A549 (cell line): Measurements from ENCODE around the gene ADAMTSL3.

Source experiments
- CHD4 ChIP-seq: fragments of 200-600 bp; sonication (generic); IDR thresholded peaks from 2 replicates; pipeline ENCODE4 v1.6.1; 2016; ENCODE audit warnings: antibody characterized with exemption, mild to moderate bottlenecking, borderline replicate concordance
- EHF ChIP-seq: fragments of 250-450 bp; sonication (Bioruptor Pico); IDR thresholded peaks from 2 replicates; pipeline ENCODE4 v1.5.0; 2020; ENCODE audit warnings: mild to moderate bottlenecking
- EP300 ChIP-seq, 2 experiments: fragments of >200 bp; sonication (Bioruptor Twin); formaldehyde crosslinking; IDR thresholded peaks; 2 replicates in 1 of 2; 3 replicates in 1 of 2; pipeline ENCODE4 v1.6.1; 2016 to 2017
- JUN ChIP-seq, 2 experiments: fragments of >200 bp; sonication (Bioruptor Twin); formaldehyde crosslinking; IDR thresholded peaks; 2 replicates in 1 of 2; 3 replicates in 1 of 2; pipeline ENCODE4 v1.6.1; 2016 to 2017
- MAFK ChIP-seq: fragments of 450-650 bp; IDR thresholded peaks from 2 replicates; pipeline ENCODE4 v1.6.1; 2014; ENCODE audit not compliant: partially characterized antibody
- RAD21 ChIP-seq, 2 experiments: fragments of >200 bp in 1 of 2; sonication (Bioruptor Twin) in 1 of 2; formaldehyde crosslinking in 1 of 2; IDR thresholded peaks in 1 of 2; conservative IDR thresholded peaks in 1 of 2; 2 replicates in 1 of 2; 3 replicates in 1 of 2; pipeline ENCODE4 v1.6.1; 2012 to 2018; ENCODE audit warnings: inconsistent platforms in 1 of 2
- REST ChIP-seq: fragments of 200-600 bp; sonication (generic); IDR thresholded peaks from 2 replicates; pipeline ENCODE4 v1.6.1; 2016; ENCODE audit warnings: antibody characterized with exemption, mild to moderate bottlenecking, moderate library complexity
- RFX5 ChIP-seq: fragments of 450-650 bp; IDR thresholded peaks from 2 replicates; pipeline ENCODE4 v1.7.1; 2014; ENCODE audit warnings: antibody characterized with exemption, mild to moderate bottlenecking, moderate library complexity
- SMC3 ChIP-seq: fragments of >200 bp; sonication (Bioruptor Twin); formaldehyde crosslinking; IDR thresholded peaks from 3 replicates; pipeline ENCODE4 v1.6.1; 2018; ENCODE audit warnings: inconsistent platforms
- USF2 ChIP-seq: fragments of 450-650 bp; IDR thresholded peaks from 2 replicates; pipeline ENCODE4 v1.6.1; 2014; ENCODE audit warnings: antibody characterized with exemption
- ZC3H11A ChIP-seq: fragments of 450-650 bp; IDR thresholded peaks from 2 replicates; pipeline ENCODE4 v1.6.1; 2014; ENCODE audit warnings: antibody characterized with exemption, mild to moderate bottlenecking
- TF ChIP-seq, protein P1 (sequence below): fragments of >200 bp; sonication (Bioruptor Twin); formaldehyde crosslinking; IDR thresholded peaks from 3 replicates; pipeline ENCODE4 v1.5.1; 2016
- TF ChIP-seq, protein P2 (sequence below): IDR thresholded peaks from 2 replicates; pipeline ENCODE4 v1.6.1; 2012

DNA sequence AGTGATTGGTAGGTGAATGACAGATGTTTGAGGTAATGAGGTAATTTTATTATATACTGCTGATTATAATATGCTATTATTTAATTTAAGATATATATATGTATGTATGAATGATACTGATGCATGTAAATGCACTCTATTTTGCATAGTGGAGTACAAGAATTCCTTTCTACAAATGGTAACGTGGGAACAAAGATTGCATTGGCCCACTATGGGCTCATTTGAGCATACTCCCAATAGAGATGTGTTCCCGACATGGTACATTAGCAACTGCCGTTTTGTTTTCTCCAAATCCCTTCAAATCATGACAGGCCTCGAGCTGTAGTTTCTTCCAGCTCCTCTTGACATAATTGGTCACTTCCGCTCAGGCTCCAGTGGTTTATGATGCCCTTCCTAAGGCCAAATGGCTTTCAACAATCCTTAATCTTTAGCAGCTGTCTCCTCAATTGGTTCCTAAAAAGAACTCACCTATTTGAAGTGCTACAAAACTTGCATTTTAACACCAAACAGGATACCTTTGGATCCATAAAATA, 266.1 kb downstream of the ADAMTSL3 start:
- TF ChIP-seq, protein P1, sequence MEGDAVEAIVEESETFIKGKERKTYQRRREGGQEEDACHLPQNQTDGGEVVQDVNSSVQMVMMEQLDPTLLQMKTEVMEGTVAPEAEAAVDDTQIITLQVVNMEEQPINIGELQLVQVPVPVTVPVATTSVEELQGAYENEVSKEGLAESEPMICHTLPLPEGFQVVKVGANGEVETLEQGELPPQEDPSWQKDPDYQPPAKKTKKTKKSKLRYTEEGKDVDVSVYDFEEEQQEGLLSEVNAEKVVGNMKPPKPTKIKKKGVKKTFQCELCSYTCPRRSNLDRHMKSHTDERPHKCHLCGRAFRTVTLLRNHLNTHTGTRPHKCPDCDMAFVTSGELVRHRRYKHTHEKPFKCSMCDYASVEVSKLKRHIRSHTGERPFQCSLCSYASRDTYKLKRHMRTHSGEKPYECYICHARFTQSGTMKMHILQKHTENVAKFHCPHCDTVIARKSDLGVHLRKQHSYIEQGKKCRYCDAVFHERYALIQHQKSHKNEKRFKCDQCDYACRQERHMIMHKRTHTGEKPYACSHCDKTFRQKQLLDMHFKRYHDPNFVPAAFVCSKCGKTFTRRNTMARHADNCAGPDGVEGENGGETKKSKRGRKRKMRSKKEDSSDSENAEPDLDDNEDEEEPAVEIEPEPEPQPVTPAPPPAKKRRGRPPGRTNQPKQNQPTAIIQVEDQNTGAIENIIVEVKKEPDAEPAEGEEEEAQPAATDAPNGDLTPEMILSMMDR: no peak
- TF ChIP-seq ZC3H11A (no peak), CHD4 (no peak), EHF (CRISPR knock-in tag) (no peak), EP300 (IDR thresholded peaks at IDR 0.05) (no peak), RAD21 (conservative IDR thresholded peaks at IDR 0.05 in 1 of 2, IDR thresholded peaks at IDR 0.05 in 1 of 2) (no peak), REST (no peak), USF2 (no peak), JUN (IDR thresholded peaks at IDR 0.05) (no peak), SMC3 (no peak), MAFK (no peak), RFX5 (no peak)
- TF ChIP-seq, protein P2, sequence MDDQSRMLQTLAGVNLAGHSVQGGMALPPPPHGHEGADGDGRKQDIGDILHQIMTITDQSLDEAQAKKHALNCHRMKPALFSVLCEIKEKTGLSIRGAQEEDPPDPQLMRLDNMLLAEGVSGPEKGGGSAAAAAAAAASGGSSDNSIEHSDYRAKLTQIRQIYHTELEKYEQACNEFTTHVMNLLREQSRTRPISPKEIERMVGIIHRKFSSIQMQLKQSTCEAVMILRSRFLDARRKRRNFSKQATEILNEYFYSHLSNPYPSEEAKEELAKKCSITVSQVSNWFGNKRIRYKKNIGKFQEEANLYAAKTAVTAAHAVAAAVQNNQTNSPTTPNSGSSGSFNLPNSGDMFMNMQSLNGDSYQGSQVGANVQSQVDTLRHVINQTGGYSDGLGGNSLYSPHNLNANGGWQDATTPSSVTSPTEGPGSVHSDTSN: no peak
